ENCODE measurements around the gene CACNG5. TPM values are rescaled to one million over a fixed set of nuclear protein-coding genes. Genes with fewer than 3 reads are reported as not detected.

The CACNG5 gene
- total RNA-seq, 1 donor from 2014 or later, result 0.52 TPM

- H3K36me3 ChIP-seq (ENCODE audit: control insufficient read depth in 3 of 3, insufficient read depth in 3 of 3, low read length in 3 of 3), result peaks cover 0 to 6% (median 0%) of the 10 kb centered on the region in 3 donors
- H3K4me3 ChIP-seq (ENCODE audit: low read length in 3 of 3), result no peak overlapping the region
- no peaks in the 10 kb centered on the region for H3K4me1 ChIP-seq (ENCODE audit: control insufficient read depth in 3 of 3, insufficient read depth in 3 of 3, low read length in 3 of 3)
- H3K9ac ChIP-seq (ENCODE audit: low read depth in 1 of 3, low read length in 3 of 3), result no peak overlapping the region
- no peak overlapping the region for H3K27ac ChIP-seq (ENCODE audit: low read depth, low read length)
- H3K9me3 ChIP-seq (ENCODE audit: control insufficient read depth in 3 of 3, low read length in 3 of 3), result no peaks in the 10 kb centered on the region
- no peaks in the 10 kb centered on the region for H3K27me3 ChIP-seq (ENCODE audit: control insufficient read depth in 3 of 3, insufficient read depth in 3 of 3, low read length in 3 of 3)
These were observed 34.9 kb upstream of the CACNG5 start for GRCh38 chr17:66799849-66800537.

- no peak overlapping the region for H3K27ac ChIP-seq (ENCODE audit: low read depth, low read length)
- H3K27me3 ChIP-seq (ENCODE audit: control insufficient read depth in 3 of 3, insufficient read depth in 3 of 3, low read length in 3 of 3), result no peaks in the 10 kb centered on the region
- no peak overlapping the region for H3K4me3 ChIP-seq (ENCODE audit: low read length in 3 of 3)
- H3K9me3 ChIP-seq (ENCODE audit: control insufficient read depth in 3 of 3, low read length in 3 of 3), result no peaks in the 10 kb centered on the region
- peaks cover 0 to 2% (median 0%) of the 10 kb centered on the region in 3 donors for H3K36me3 ChIP-seq (ENCODE audit: control insufficient read depth in 3 of 3, insufficient read depth in 3 of 3, low read length in 3 of 3)
- no peak overlapping the region for H3K9ac ChIP-seq (ENCODE audit: low read depth in 1 of 3, low read length in 3 of 3)
- H3K4me1 ChIP-seq (ENCODE audit: control insufficient read depth in 3 of 3, insufficient read depth in 3 of 3, low read length in 3 of 3), result no peaks in the 10 kb centered on the region
These were observed 31.4 kb upstream of the CACNG5 start for GRCh38 chr17:66803474-66803951.

- Histone ChIP-seq H3K4me3 (ENCODE audit: low read length in 3 of 3) (no peak overlapping the region), H3K4me1 (ENCODE audit: control insufficient read depth in 3 of 3, insufficient read depth in 3 of 3, low read length in 3 of 3) (no peaks in the 10 kb centered on the region), H3K27me3 (ENCODE audit: control insufficient read depth in 3 of 3, insufficient read depth in 3 of 3, low read length in 3 of 3) (no peaks in the 10 kb centered on the region), H3K27ac (ENCODE audit: low read depth, low read length) (no peak overlapping the region), H3K36me3 (ENCODE audit: control insufficient read depth in 3 of 3, insufficient read depth in 3 of 3, low read length in 3 of 3) (peaks cover 0 to 2% (median 0%) of the 10 kb centered on the region in 3 donors), H3K9me3 (ENCODE audit: control insufficient read depth in 3 of 3, low read length in 3 of 3) (no peaks in the 10 kb centered on the region), H3K9ac (ENCODE audit: low read depth in 1 of 3, low read length in 3 of 3) (no peak overlapping the region)
These were observed 29.4 kb upstream of the CACNG5 start for GRCh38 chr17:66805567-66805966.

DNA sequence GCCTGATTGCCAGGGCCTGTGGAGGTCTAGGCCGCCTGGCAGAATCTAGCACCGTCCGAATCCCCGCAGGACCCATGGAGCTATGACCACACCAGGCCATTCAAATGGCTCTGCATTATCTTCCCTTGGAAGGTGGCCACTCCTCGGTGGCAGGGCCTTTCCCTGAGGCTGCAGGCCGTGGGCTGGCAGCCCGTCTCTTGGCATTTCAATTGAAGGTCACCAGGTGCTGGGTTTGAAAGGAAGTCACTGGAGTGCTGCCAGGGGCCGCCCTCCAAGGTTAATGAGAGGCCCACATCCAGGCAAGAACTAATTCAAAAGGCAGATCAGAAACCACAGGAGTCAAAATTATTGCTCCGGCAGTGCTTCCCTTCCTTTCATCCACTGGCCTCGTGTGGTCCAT is 27.7 kb upstream of the CACNG5 start:
- H3K4me3 ChIP-seq (ENCODE audit: low read length in 3 of 3), result no peak overlapping the region
- peaks cover 0 to under 1% (median 0%) of the 10 kb centered on the region in 3 donors for H3K27me3 ChIP-seq (ENCODE audit: control insufficient read depth in 3 of 3, insufficient read depth in 3 of 3, low read length in 3 of 3)

GRCh38 chr17:66809408-66809807 is 25.5 kb upstream of the CACNG5 start:
- Histone ChIP-seq H3K27me3 (ENCODE audit: control insufficient read depth in 3 of 3, insufficient read depth in 3 of 3, low read length in 3 of 3) (peaks cover 0 to 6% (median 3%) of the 10 kb centered on the region in 3 donors), H3K4me3 (ENCODE audit: low read length in 3 of 3) (no peak overlapping the region), H3K4me1 (ENCODE audit: control insufficient read depth in 3 of 3, insufficient read depth in 3 of 3, low read length in 3 of 3) (no peaks in the 10 kb centered on the region), H3K9ac (ENCODE audit: low read depth in 1 of 3, low read length in 3 of 3) (no peak overlapping the region), H3K9me3 (ENCODE audit: control insufficient read depth in 3 of 3, low read length in 3 of 3) (no peaks in the 10 kb centered on the region), H3K27ac (ENCODE audit: low read depth, low read length) (no peak overlapping the region), H3K36me3 (ENCODE audit: control insufficient read depth in 3 of 3, insufficient read depth in 3 of 3, low read length in 3 of 3) (no peaks in the 10 kb centered on the region)

More for the DNA sequence above, 27.7 kb upstream of the CACNG5 start:
- Histone ChIP-seq H3K9ac (ENCODE audit: low read depth in 1 of 3, low read length in 3 of 3) (no peak overlapping the region), H3K27ac (ENCODE audit: low read depth, low read length) (no peak overlapping the region), H3K9me3 (ENCODE audit: control insufficient read depth in 3 of 3, low read length in 3 of 3) (no peaks in the 10 kb centered on the region), H3K36me3 (ENCODE audit: control insufficient read depth in 3 of 3, insufficient read depth in 3 of 3, low read length in 3 of 3) (peaks cover 0 to 2% (median 0%) of the 10 kb centered on the region in 3 donors), H3K4me1 (ENCODE audit: control insufficient read depth in 3 of 3, insufficient read depth in 3 of 3, low read length in 3 of 3) (no peaks in the 10 kb centered on the region)

GRCh38 chr17:66810951-66811682 is 23.8 kb upstream of the CACNG5 start:
- Histone ChIP-seq H3K27ac (ENCODE audit: low read depth, low read length) (no peak overlapping the region), H3K36me3 (ENCODE audit: control insufficient read depth in 3 of 3, insufficient read depth in 3 of 3, low read length in 3 of 3) (no peaks in the 10 kb centered on the region), H3K27me3 (ENCODE audit: control insufficient read depth in 3 of 3, insufficient read depth in 3 of 3, low read length in 3 of 3) (peaks cover 0 to 6% (median 4%) of the 10 kb centered on the region in 3 donors), H3K9me3 (ENCODE audit: control insufficient read depth in 3 of 3, low read length in 3 of 3) (no peaks in the 10 kb centered on the region), H3K4me1 (ENCODE audit: control insufficient read depth in 3 of 3, insufficient read depth in 3 of 3, low read length in 3 of 3) (no peaks in the 10 kb centered on the region), H3K9ac (ENCODE audit: low read depth in 1 of 3, low read length in 3 of 3) (no peak overlapping the region), H3K4me3 (ENCODE audit: low read length in 3 of 3) (no peak overlapping the region)

DNA sequence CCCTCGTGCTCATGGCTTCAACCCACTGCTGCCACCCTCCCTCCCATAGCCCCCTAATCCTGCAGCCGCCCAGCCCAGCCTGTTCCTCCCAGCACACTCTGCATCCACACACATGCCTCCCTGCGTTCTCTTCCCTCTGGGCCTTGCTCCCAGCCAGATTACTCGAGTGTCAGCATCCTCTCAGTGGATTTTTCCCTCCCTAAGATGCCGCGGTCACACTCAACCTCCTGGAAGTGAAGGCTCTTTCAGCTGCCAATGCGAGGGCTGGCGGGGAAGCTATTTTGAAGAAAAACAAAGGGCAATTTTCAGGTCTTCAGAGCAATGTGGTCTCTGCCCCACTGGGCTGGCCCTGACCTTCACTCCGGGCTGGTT is 23.2 kb upstream of the CACNG5 start:
- no peak overlapping the region for H3K4me3 ChIP-seq (ENCODE audit: low read length in 3 of 3)
- no peaks in the 10 kb centered on the region for H3K4me1 ChIP-seq (ENCODE audit: control insufficient read depth in 3 of 3, insufficient read depth in 3 of 3, low read length in 3 of 3)
- H3K27me3 ChIP-seq (ENCODE audit: control insufficient read depth in 3 of 3, insufficient read depth in 3 of 3, low read length in 3 of 3), result peaks cover 0 to 6% (median 4%) of the 10 kb centered on the region in 3 donors
- H3K9me3 ChIP-seq (ENCODE audit: control insufficient read depth in 3 of 3, low read length in 3 of 3), result no peaks in the 10 kb centered on the region
- H3K9ac ChIP-seq (ENCODE audit: low read depth in 1 of 3, low read length in 3 of 3), result no peak overlapping the region
- no peaks in the 10 kb centered on the region for H3K36me3 ChIP-seq (ENCODE audit: control insufficient read depth in 3 of 3, insufficient read depth in 3 of 3, low read length in 3 of 3)
- H3K27ac ChIP-seq (ENCODE audit: low read depth, low read length), result no peak overlapping the region

- Histone ChIP-seq H3K9ac (ENCODE audit: low read depth in 1 of 3, low read length in 3 of 3) (no peak overlapping the region), H3K4me1 (ENCODE audit: control insufficient read depth in 3 of 3, insufficient read depth in 3 of 3, low read length in 3 of 3) (no peaks in the 10 kb centered on the region), H3K27me3 (ENCODE audit: control insufficient read depth in 3 of 3, insufficient read depth in 3 of 3, low read length in 3 of 3) (peaks cover 0 to 6% (median 4%) of the 10 kb centered on the region in 3 donors)
These were observed 22.3 kb upstream of the CACNG5 start for GRCh38 chr17:66812571-66812970.

GRCh38 chr17:66813296-66813695 is 21.6 kb upstream of the CACNG5 start:
- H3K27me3 ChIP-seq (ENCODE audit: control insufficient read depth in 3 of 3, insufficient read depth in 3 of 3, low read length in 3 of 3), result peaks cover 0 to 6% (median 4%) of the 10 kb centered on the region in 3 donors
- H3K9ac ChIP-seq (ENCODE audit: low read depth in 1 of 3, low read length in 3 of 3), result no peak overlapping the region
- no peaks in the 10 kb centered on the region for H3K36me3 ChIP-seq (ENCODE audit: control insufficient read depth in 3 of 3, insufficient read depth in 3 of 3, low read length in 3 of 3)
- H3K27ac ChIP-seq (ENCODE audit: low read depth, low read length), result no peak overlapping the region
- no peaks in the 10 kb centered on the region for H3K9me3 ChIP-seq (ENCODE audit: control insufficient read depth in 3 of 3, low read length in 3 of 3)
- no peak overlapping the region for H3K4me3 ChIP-seq (ENCODE audit: low read length in 3 of 3)
- H3K4me1 ChIP-seq (ENCODE audit: control insufficient read depth in 3 of 3, insufficient read depth in 3 of 3, low read length in 3 of 3), result no peaks in the 10 kb centered on the region

More at GRCh38 chr17:66812571-66812970, 22.3 kb upstream of the CACNG5 start:
- Histone ChIP-seq H3K4me3 (ENCODE audit: low read length in 3 of 3) (no peak overlapping the region), H3K36me3 (ENCODE audit: control insufficient read depth in 3 of 3, insufficient read depth in 3 of 3, low read length in 3 of 3) (no peaks in the 10 kb centered on the region), H3K9me3 (ENCODE audit: control insufficient read depth in 3 of 3, low read length in 3 of 3) (no peaks in the 10 kb centered on the region), H3K27ac (ENCODE audit: low read depth, low read length) (no peak overlapping the region)

- peaks cover 0 to 6% (median 4%) of the 10 kb centered on the region in 3 donors for H3K27me3 ChIP-seq (ENCODE audit: control insufficient read depth in 3 of 3, insufficient read depth in 3 of 3, low read length in 3 of 3)
- H3K9me3 ChIP-seq (ENCODE audit: control insufficient read depth in 3 of 3, low read length in 3 of 3), result no peaks in the 10 kb centered on the region
- H3K36me3 ChIP-seq (ENCODE audit: control insufficient read depth in 3 of 3, insufficient read depth in 3 of 3, low read length in 3 of 3), result no peaks in the 10 kb centered on the region
- no peak overlapping the region for H3K4me3 ChIP-seq (ENCODE audit: low read length in 3 of 3)
- no peak overlapping the region for H3K27ac ChIP-seq (ENCODE audit: low read depth, low read length)
- H3K9ac ChIP-seq (ENCODE audit: low read depth in 1 of 3, low read length in 3 of 3), result no peak overlapping the region
- H3K4me1 ChIP-seq (ENCODE audit: control insufficient read depth in 3 of 3, insufficient read depth in 3 of 3, low read length in 3 of 3), result no peaks in the 10 kb centered on the region
These were observed 20.9 kb upstream of the CACNG5 start for GRCh38 chr17:66814026-66814425.

Data from skeletal muscle tissue (tissue), 4 donors.